RWPE2 (cell line): ENCODE measurements around the gene CPNE8.
A peak's percentile ranks its signal among the peaks of the same experiment; 100 is the strongest.

ENCODE experiments used
- ATAC-seq: fragments of 200-7000 bp; cut with Tn5 transposase; 3 replicates; pipeline ENCODE4 v1.9.1; 2021; ENCODE audit warnings: low read depth
- DNase-seq: peaks from one replicate; pipeline ENCODE4 v3.0.0-alpha.2; 2020; ENCODE audit warnings: low spot score
- H3K27ac ChIP-seq: fragments of 450-650 bp; 2 replicates; pipeline ENCODE4 v1.5.1; 2017; ENCODE audit warnings: mild to moderate bottlenecking; ENCODE audit not compliant: poor library complexity, severe bottlenecking
- H3K27me3 ChIP-seq: fragments of 250-450 bp; sonication (Bioruptor Pico); 2 replicates; pipeline ENCODE4 v1.5.1; 2021; ENCODE audit warnings: mild to moderate bottlenecking, moderate library complexity; ENCODE audit not compliant: insufficient read depth, poor library complexity, severe bottlenecking
- H3K36me3 ChIP-seq: fragments of 250-450 bp; sonication (Bioruptor Pico); 2 replicates; pipeline ENCODE4 v1.5.1; 2020; ENCODE audit warnings: low read depth, mild to moderate bottlenecking, moderate library complexity
- H3K4me1 ChIP-seq: fragments of 250-450 bp; sonication (Bioruptor Pico); 2 replicates; pipeline ENCODE4 v1.5.1; 2021; ENCODE audit warnings: mild to moderate bottlenecking, moderate library complexity; ENCODE audit not compliant: insufficient read depth, poor library complexity, severe bottlenecking
- H3K4me3 ChIP-seq: fragments of 250-450 bp; sonication (Bioruptor Pico); 2 replicates; pipeline ENCODE4 v1.5.1; 2021; ENCODE audit warnings: mild to moderate bottlenecking, moderate library complexity; ENCODE audit not compliant: severe bottlenecking
- H3K9me3 ChIP-seq: fragments of 250-450 bp; sonication (Bioruptor Pico); 2 replicates; pipeline ENCODE4 v1.5.1; 2021; ENCODE audit warnings: mild to moderate bottlenecking, moderate library complexity; ENCODE audit not compliant: severe bottlenecking
- TF ChIP-seq, protein P1 (sequence below): fragments of 450-650 bp; IDR thresholded peaks from one replicate; pipeline ENCODE4 v1.5.1; 2017; ENCODE audit warnings: mild to moderate bottlenecking, moderate library complexity; ENCODE audit not compliant: poor library complexity, severe bottlenecking

The CPNE8 gene

GRCh38 chr12:38689704-38690103 lies 215.7 kb downstream of the CPNE8 start:
- no peaks in the 10 kb centered on the region for H3K9me3 ChIP-seq
- no peaks in the 10 kb centered on the region for H3K36me3 ChIP-seq
- peaks cover 5% of the 10 kb centered on the region for H3K4me1 ChIP-seq
- TF ChIP-seq, protein P1, sequence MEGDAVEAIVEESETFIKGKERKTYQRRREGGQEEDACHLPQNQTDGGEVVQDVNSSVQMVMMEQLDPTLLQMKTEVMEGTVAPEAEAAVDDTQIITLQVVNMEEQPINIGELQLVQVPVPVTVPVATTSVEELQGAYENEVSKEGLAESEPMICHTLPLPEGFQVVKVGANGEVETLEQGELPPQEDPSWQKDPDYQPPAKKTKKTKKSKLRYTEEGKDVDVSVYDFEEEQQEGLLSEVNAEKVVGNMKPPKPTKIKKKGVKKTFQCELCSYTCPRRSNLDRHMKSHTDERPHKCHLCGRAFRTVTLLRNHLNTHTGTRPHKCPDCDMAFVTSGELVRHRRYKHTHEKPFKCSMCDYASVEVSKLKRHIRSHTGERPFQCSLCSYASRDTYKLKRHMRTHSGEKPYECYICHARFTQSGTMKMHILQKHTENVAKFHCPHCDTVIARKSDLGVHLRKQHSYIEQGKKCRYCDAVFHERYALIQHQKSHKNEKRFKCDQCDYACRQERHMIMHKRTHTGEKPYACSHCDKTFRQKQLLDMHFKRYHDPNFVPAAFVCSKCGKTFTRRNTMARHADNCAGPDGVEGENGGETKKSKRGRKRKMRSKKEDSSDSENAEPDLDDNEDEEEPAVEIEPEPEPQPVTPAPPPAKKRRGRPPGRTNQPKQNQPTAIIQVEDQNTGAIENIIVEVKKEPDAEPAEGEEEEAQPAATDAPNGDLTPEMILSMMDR: no peak
- no peak overlapping the region for H3K4me3 ChIP-seq
- peak; percentile 67 for ATAC-seq
- DNase-seq: no peak
- H3K27me3 ChIP-seq: no peaks in the 10 kb centered on the region
- H3K27ac ChIP-seq: no peak overlapping the region

GRCh38 chr12:38689195-38689594 lies 216.2 kb downstream of the CPNE8 start:
- Histone ChIP-seq H3K4me1 (peaks cover 5% of the 10 kb centered on the region), H3K27me3 (no peaks in the 10 kb centered on the region), H3K9me3 (no peaks in the 10 kb centered on the region), H3K4me3 (no peak overlapping the region), H3K36me3 (no peaks in the 10 kb centered on the region), H3K27ac (no peak overlapping the region)
- DNase-seq (no peak), ATAC-seq (no peak)
- TF ChIP-seq, protein P1: no peak

DNA sequence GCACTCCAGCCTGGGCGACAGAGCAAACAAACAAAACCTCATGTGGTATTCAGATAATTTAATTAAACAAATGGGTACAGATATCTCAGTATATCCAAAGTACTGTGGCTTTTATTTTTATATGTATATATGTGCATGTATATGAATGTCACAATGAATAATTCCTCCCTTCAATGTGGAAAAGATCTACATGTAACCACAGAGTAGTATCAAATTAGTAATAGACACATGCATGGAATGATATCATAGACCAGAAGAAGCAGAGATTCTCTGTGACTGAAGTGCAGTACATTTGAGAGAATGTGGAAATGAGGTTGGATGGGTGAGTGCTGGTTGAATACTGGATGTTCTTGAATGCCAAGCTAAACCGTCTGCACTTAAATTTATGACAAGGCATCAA lies 222.9 kb downstream of the CPNE8 start:
- no peaks in the 10 kb centered on the region for H3K27me3 ChIP-seq
- no peak overlapping the region for H3K27ac ChIP-seq
- H3K36me3 ChIP-seq: no peaks in the 10 kb centered on the region
- H3K4me1 ChIP-seq: no peaks in the 10 kb centered on the region
- no peak overlapping the region for H3K4me3 ChIP-seq
- no peaks in the 10 kb centered on the region for H3K9me3 ChIP-seq
- TF ChIP-seq, protein P1: no peak
- DNase-seq: no peak
- no peak for ATAC-seq

- Histone ChIP-seq H3K36me3 (no peaks in the 10 kb centered on the region), H3K27me3 (no peaks in the 10 kb centered on the region), H3K4me3 (no peak overlapping the region), H3K4me1 (no peaks in the 10 kb centered on the region), H3K9me3 (no peaks in the 10 kb centered on the region), H3K27ac (no peak overlapping the region)
- no peak for ATAC-seq
- TF ChIP-seq, protein P1: no peak
- DNase-seq: no peak
These were observed 235.9 kb downstream of the CPNE8 start for GRCh38 chr12:38669530-38669929.

DNA sequence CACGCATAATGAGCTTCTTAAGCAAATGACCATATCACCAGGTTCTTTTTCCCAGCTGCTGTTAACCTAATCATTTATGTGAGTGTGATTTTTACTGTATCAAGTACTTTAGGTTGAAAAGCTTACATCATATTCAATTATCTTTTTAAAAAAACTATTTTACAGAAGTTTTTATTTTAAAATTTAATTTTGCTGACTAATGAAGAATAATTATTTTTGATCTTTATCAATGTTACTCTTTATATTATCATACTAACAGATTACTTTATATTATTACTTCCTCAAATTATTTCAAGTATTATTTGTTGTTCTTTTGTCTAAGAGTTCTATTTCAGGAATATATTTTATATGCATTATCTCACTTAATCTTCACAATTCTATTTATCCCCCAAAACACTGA lies 236.3 kb downstream of the CPNE8 start:
- Histone ChIP-seq H3K4me3 (no peak overlapping the region), H3K4me1 (no peaks in the 10 kb centered on the region), H3K36me3 (no peaks in the 10 kb centered on the region), H3K27me3 (no peaks in the 10 kb centered on the region), H3K9me3 (no peaks in the 10 kb centered on the region), H3K27ac (no peak overlapping the region)
- no peak for ATAC-seq
- DNase-seq: no peak
- TF ChIP-seq, protein P1: no peak
